ENCODE data around the gene SLC12A3. TPM values are rescaled to one million over a fixed set of nuclear protein-coding genes. Genes with fewer than 3 reads are reported as not detected.

The SLC12A3 gene
- total RNA-seq, 4 donors from 2014 or later = not detected

GRCh38 chr16:56869513-56870275 is 4.7 kb downstream of the SLC12A3 start:
- no peak for DNase-seq
- intact Hi-C loops (cut with DNase I) = loop anchor here (5.0 to 10.0 kb wide), 2 partner anchors 83 to 175 kb away; no protein-coding TSS in a partner anchor
- WGBS, 2 donors = 72 to 79% methylated on average over 9 to 11 of the region's 24 CpGs

GRCh38 chr16:56870276-56870888 is 5.4 kb downstream of the SLC12A3 start:
- Histone ChIP-seq H3K27ac (no peak overlapping the region), H3K9me3 (no peaks in the 10 kb centered on the region), H3K4me1 (peaks cover 0 to 18% (median 4%) of the 10 kb centered on the region in 3 donors), H3K36me3 (no peaks in the 10 kb centered on the region), H3K4me3 (no peak overlapping the region), H3K27me3 (no peaks in the 10 kb centered on the region)
- WGBS, 2 donors = 92 to 95% methylated on average over 10 to 12 of the region's 14 CpGs
- intact Hi-C loops (cut with DNase I) = loop anchor here (10.0 kb wide), 1 partner anchor 174 kb away; no protein-coding TSS in a partner anchor
- TF ChIP-seq, protein P1, sequence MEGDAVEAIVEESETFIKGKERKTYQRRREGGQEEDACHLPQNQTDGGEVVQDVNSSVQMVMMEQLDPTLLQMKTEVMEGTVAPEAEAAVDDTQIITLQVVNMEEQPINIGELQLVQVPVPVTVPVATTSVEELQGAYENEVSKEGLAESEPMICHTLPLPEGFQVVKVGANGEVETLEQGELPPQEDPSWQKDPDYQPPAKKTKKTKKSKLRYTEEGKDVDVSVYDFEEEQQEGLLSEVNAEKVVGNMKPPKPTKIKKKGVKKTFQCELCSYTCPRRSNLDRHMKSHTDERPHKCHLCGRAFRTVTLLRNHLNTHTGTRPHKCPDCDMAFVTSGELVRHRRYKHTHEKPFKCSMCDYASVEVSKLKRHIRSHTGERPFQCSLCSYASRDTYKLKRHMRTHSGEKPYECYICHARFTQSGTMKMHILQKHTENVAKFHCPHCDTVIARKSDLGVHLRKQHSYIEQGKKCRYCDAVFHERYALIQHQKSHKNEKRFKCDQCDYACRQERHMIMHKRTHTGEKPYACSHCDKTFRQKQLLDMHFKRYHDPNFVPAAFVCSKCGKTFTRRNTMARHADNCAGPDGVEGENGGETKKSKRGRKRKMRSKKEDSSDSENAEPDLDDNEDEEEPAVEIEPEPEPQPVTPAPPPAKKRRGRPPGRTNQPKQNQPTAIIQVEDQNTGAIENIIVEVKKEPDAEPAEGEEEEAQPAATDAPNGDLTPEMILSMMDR (IDR thresholded peaks at IDR 0.05) = no peak
- TF ChIP-seq POLR2A (IDR thresholded peaks at IDR 0.05) = no peak
- DNase-seq = no peak

More at GRCh38 chr16:56869513-56870275, 4.7 kb downstream of the SLC12A3 start:
- TF ChIP-seq, protein P1 (IDR thresholded peaks at IDR 0.05) = peak in 1 of 6 experiments; percentile 15
- no peak for TF ChIP-seq POLR2A (IDR thresholded peaks at IDR 0.05)
- Histone ChIP-seq H3K27me3 (no peaks in the 10 kb centered on the region), H3K4me1 (peaks cover 0 to 18% (median 4%) of the 10 kb centered on the region in 3 donors), H3K4me3 (no peak overlapping the region), H3K36me3 (no peaks in the 10 kb centered on the region), H3K9me3 (no peaks in the 10 kb centered on the region), H3K27ac (no peak overlapping the region)

DNA sequence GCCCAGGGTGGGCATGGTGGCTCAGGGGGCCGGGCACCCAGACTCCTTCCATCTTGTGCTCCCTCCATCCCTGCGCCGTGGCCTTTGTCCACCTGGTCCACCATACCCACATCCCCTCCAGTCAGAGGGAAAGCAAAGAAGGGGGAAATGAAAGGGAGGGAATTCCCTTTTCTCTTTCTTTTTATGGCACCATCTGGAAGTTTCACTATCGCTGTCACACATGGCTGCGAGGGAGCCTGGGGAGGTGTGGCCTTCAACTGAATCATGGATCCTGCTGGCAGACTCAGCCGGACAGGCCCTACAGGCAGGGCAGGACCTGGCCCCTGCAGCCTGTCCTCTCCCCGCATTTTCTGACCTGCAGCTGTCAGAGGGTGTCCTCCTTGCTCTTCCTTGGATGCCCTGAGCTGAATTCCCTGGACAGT is 6.2 kb downstream of the SLC12A3 start:
- H3K4me3 ChIP-seq = no peak overlapping the region
- no peak for DNase-seq
- TF ChIP-seq POLR2A (IDR thresholded peaks at IDR 0.05) = no peak
- TF ChIP-seq, protein P1 (IDR thresholded peaks at IDR 0.05) = no peak
- intact Hi-C loops (cut with DNase I) = loop anchor here (10.0 kb wide), 1 partner anchor 174 kb away; no protein-coding TSS in a partner anchor
- no peaks in the 10 kb centered on the region for H3K36me3 ChIP-seq
- H3K4me1 ChIP-seq = peaks cover 0 to 19% (median 4%) of the 10 kb centered on the region in 3 donors
- no peaks in the 10 kb centered on the region for H3K9me3 ChIP-seq
- no peak overlapping the region for H3K27ac ChIP-seq
- WGBS, 2 donors = 48 to 51% methylated on average over 7 of the region's 7 CpGs
- H3K27me3 ChIP-seq = no peaks in the 10 kb centered on the region

- intact Hi-C loops (cut with DNase I) = loop anchor here (10.0 kb wide), 1 partner anchor 172 kb away; no protein-coding TSS in a partner anchor
Measured at GRCh38 chr16:56872863-56873391, 7.9 kb downstream of the SLC12A3 start.

More at GRCh38 chr16:56872863-56873391, 7.9 kb downstream of the SLC12A3 start:
- no peaks in the 10 kb centered on the region for H3K9me3 ChIP-seq
- H3K36me3 ChIP-seq = no peaks in the 10 kb centered on the region
- no peak overlapping the region for H3K4me3 ChIP-seq
- no peaks in the 10 kb centered on the region for H3K27me3 ChIP-seq
- no peak for DNase-seq
- WGBS, 2 donors = 83 to 87% methylated on average over 9 to 10 of the region's 10 CpGs
- H3K4me1 ChIP-seq = peaks cover 0 to 14% (median 0%) of the 10 kb centered on the region in 3 donors
- H3K27ac ChIP-seq = no peak overlapping the region
- no peak for TF ChIP-seq POLR2A (IDR thresholded peaks at IDR 0.05)
- TF ChIP-seq, protein P1 (IDR thresholded peaks at IDR 0.05) = no peak
